RCC 7860 (cell line): ENCODE data around the gene GP2.

Experiments used
- DNase-seq: peaks from one replicate; pipeline ENCODE4 v3.0.0-alpha.2; 2015; ENCODE audit warnings: low spot score
- FAIRE-seq: peaks from 2 replicates; lab custom pipeline; 2012; peaks lifted over from hg19 to GRCh38; lab: Jason Lieb, UNC

The GP2 gene

GRCh38 chr16:20327444-20328041 is at the start of gene GP2:
TSS of gene GP2 (minus strand) at chr16:20327513. CDS start at chr16:20326431, 1,082 bp downstream.
- DNase-seq, result no peak
- no peak for FAIRE-seq

- FAIRE-seq (no peak), DNase-seq (no peak)
Observed at GRCh38 chr16:20372701-20373100, 45.4 kb upstream of the GP2 start.

- DNase-seq (no peak), FAIRE-seq (no peak)
Observed at GRCh38 chr16:20369452-20370054, 42.2 kb upstream of the GP2 start.

- FAIRE-seq (no peak), DNase-seq (no peak)
Observed at GRCh38 chr16:20364051-20364450, 36.7 kb upstream of the GP2 start.

GRCh38 chr16:20363191-20363590 is 35.9 kb upstream of the GP2 start:
- FAIRE-seq, result no peak
- no peak for DNase-seq

- FAIRE-seq (no peak), DNase-seq (no peak)
Observed at GRCh38 chr16:20359997-20360396, 32.7 kb upstream of the GP2 start.

- FAIRE-seq (no peak), DNase-seq (no peak)
Observed at GRCh38 chr16:20355114-20355782, 27.9 kb upstream of the GP2 start.

GRCh38 chr16:20353379-20353778 is 26.1 kb upstream of the GP2 start:
- FAIRE-seq (no peak), DNase-seq (no peak)

- no peak for FAIRE-seq
- no peak for DNase-seq
Observed at GRCh38 chr16:20352615-20353014, 25.3 kb upstream of the GP2 start, which contains the start of gene UMOD. TSS of gene UMOD (minus strand) at chr16:20352715. CDS start at chr16:20350737, 1,978 bp downstream.

GRCh38 chr16:20349615-20350014 is 22.3 kb upstream of the GP2 start:
- DNase-seq, result no peak

GRCh38 chr16:20348365-20349185 is 21.3 kb upstream of the GP2 start:
- DNase-seq, result no peak
- FAIRE-seq, result no peak

More at GRCh38 chr16:20349615-20350014, 22.3 kb upstream of the GP2 start:
- no peak for FAIRE-seq

- no peak for FAIRE-seq
- no peak for DNase-seq
Observed at GRCh38 chr16:20347666-20348364, 20.5 kb upstream of the GP2 start.

- DNase-seq, result peak; percentile 68
- no peak for FAIRE-seq
Observed at GRCh38 chr16:20344611-20345010, 17.3 kb upstream of the GP2 start.

- FAIRE-seq (no peak), DNase-seq (no peak)
Observed at GRCh38 chr16:20339744-20340143, 12.4 kb upstream of the GP2 start.

GRCh38 chr16:20336955-20337354 is 9.6 kb upstream of the GP2 start:
- FAIRE-seq, result no peak
- DNase-seq, result no peak

GRCh38 chr16:20334396-20334795 is 7.1 kb upstream of the GP2 start:
- DNase-seq (no peak), FAIRE-seq (no peak)

- DNase-seq (no peak), FAIRE-seq (no peak)
Observed at GRCh38 chr16:20333120-20333519, 5.8 kb upstream of the GP2 start.

GRCh38 chr16:20332411-20332810 is 5.1 kb upstream of the GP2 start:
- DNase-seq (no peak), FAIRE-seq (no peak)

GRCh38 chr16:20331635-20332034 is 4.3 kb upstream of the GP2 start:
- FAIRE-seq, result no peak
- no peak for DNase-seq

- DNase-seq (no peak), FAIRE-seq (no peak)
Observed at GRCh38 chr16:20329392-20330138, 2.3 kb upstream of the GP2 start.
